ENCODE data around the gene SDCCAG8.

Gene SDCCAG8

GRCh38 chr1:243420016-243420945, 164.4 kb downstream of the SDCCAG8 start:
- ChIA-PET CTCF (interaction anchor here (0.6 kb wide), 1 partner anchor 53 kb away, joined by 5 read pairs; no protein-coding TSS in a partner anchor), POLR2A (no interaction called here)
- TF ChIP-seq NFRKB (IDR thresholded peaks at IDR 0.05) (no peak), FOXK2 (IDR thresholded peaks at IDR 0.05) (no peak), HDGF (IDR thresholded peaks at IDR 0.05; ENCODE audit: borderline replicate concordance) (no peak), BHLHE40 (IDR thresholded peaks at IDR 0.05; ENCODE audit: borderline replicate concordance) (no peak), CTBP1 (IDR thresholded peaks at IDR 0.05; ENCODE audit: borderline replicate concordance) (no peak), SUZ12 (IDR thresholded peaks at IDR 0.05) (no peak), ELF4 (IDR thresholded peaks at IDR 0.05) (no peak), PKNOX1 (IDR thresholded peaks at IDR 0.05) (no peak), ARNT (IDR thresholded peaks at IDR 0.05) (no peak), FOXA1 (IDR thresholded peaks at IDR 0.05) (no peak)
- DNase-seq (ENCODE audit: extremely low spot score): no peak

DNA sequence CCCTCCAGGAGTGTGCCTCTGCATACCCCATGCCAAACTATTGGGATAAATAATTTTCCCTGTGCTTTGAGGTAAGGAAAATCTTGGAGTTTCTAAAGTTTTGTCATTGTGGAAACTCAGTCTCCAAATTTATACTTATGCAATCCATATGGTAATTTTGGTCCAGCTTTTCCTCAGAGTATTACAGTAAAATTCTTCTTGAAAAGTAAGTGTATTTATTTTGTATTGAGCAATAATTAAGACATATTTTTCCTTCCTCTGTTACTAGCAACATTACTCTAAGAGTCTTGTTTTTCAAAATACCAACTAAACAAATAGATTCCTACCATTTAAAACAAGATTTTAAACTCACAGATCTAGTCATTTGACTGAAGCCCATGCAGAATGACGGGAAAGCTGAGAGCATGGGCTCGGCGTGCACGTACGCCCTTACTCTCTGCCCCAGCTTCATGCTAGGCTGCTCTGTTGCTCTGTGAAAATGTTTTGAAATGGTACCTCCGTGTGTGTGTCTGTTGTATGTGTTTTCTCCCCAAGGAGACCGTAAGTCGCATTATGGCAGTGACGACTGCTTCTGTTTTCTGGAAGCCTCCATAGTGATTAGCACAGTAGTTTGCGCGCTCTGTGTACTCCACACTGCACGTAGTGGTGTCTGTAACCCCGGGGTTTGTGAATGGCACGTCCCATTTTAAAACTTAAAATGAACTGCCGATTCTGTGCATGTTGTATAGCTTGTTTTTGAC, 165.3 kb downstream of the SDCCAG8 start:
- TF ChIP-seq LEF1 (IDR thresholded peaks at IDR 0.05; ENCODE audit: borderline replicate concordance) (no peak), ARNT (IDR thresholded peaks at IDR 0.05) (no peak), FOXA1 (IDR thresholded peaks at IDR 0.05) (no peak), L3MBTL2 (conservative IDR thresholded peaks at IDR 0.05) (no peak), ZNF384 (IDR thresholded peaks at IDR 0.05) (no peak), BHLHE40 (IDR thresholded peaks at IDR 0.05; ENCODE audit: borderline replicate concordance) (no peak), TARDBP (IDR thresholded peaks at IDR 0.05) (no peak), HDGF (IDR thresholded peaks at IDR 0.05; ENCODE audit: borderline replicate concordance) (no peak), PKNOX1 (IDR thresholded peaks at IDR 0.05) (no peak), FOXM1 (IDR thresholded peaks at IDR 0.05; ENCODE audit: borderline replicate concordance) (no peak), FOXK2 (IDR thresholded peaks at IDR 0.05) (no peak)
- ChIA-PET CTCF (no interaction called here), POLR2A (no interaction called here)
- DNase-seq (ENCODE audit: extremely low spot score): no peak

DNA sequence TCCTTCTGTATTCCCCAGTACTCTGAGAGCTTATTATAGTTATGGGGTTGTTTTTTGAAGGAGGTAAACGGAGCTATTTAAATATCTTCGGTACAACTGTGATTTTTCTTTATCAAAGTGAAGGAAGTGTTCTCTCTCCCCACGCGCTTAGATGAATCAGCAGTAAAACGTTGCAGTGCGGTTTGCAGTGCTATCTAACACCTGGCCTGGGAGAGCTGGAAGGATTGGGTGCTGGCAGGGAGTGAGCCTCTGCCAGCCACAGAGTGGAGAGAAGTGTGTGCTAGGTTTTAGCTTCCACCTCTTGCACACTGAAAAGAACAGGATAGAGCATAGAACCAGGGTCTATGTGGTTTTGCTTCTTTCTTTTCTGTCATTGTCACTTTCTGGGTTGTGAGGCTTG, 165.9 kb downstream of the SDCCAG8 start:
- peak; percentile 49 for DNase-seq (ENCODE audit: extremely low spot score)
- CTCF ChIA-PET: no interaction called here

DNA sequence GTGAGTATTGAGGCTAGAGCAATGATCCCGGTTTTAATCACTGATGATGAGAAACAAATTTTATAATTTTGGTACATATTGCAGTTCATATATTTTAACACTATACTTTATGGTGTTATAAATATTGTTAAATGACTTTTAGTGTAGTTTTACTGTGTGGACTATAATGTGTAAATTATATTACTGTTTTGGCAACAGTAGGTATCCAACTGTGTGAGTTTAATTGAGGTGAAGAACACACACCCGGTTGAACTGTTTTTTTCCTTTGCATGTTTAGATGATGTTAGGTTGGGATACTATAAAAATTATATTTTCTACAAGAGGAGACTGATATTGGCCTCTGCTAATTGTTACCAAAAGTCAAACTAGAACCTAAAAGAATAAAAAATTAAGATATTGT, 166.5 kb downstream of the SDCCAG8 start:
- ChIA-PET POLR2A (no interaction called here), CTCF (no interaction called here)
- 0 out of 2 replicates have a peak, but pooled peaks have one; percentile 30 for TF ChIP-seq PKNOX1 (IDR thresholded peaks at IDR 0.05)
- TF ChIP-seq TARDBP (IDR thresholded peaks at IDR 0.05): no peak
- DNase-seq (ENCODE audit: extremely low spot score): no peak

More for the DNA sequence above, 165.9 kb downstream of the SDCCAG8 start:
- POLR2A ChIA-PET: no interaction called here
- no peak for TF ChIP-seq HDGF (IDR thresholded peaks at IDR 0.05; ENCODE audit: borderline replicate concordance)
- no peak for TF ChIP-seq LEF1 (IDR thresholded peaks at IDR 0.05; ENCODE audit: borderline replicate concordance)
- TF ChIP-seq SUZ12 (IDR thresholded peaks at IDR 0.05): no peak
- TF ChIP-seq FOXA1 (IDR thresholded peaks at IDR 0.05): no peak
- no peak for TF ChIP-seq SP1 (IDR thresholded peaks at IDR 0.05)
- TF ChIP-seq ARNT (IDR thresholded peaks at IDR 0.05): no peak
- no peak for TF ChIP-seq L3MBTL2 (conservative IDR thresholded peaks at IDR 0.05)
- TF ChIP-seq ELF4 (IDR thresholded peaks at IDR 0.05): no peak
- no peak for TF ChIP-seq FOXK2 (IDR thresholded peaks at IDR 0.05)
- no peak for TF ChIP-seq ZNF384 (IDR thresholded peaks at IDR 0.05)

GRCh38 chr1:243428084-243428483, 172.2 kb downstream of the SDCCAG8 start:
- no peak for DNase-seq (ENCODE audit: extremely low spot score)
- ChIA-PET CTCF (interaction anchor here (0.6 kb wide), 1 partner anchor 1334 kb away, joined by 4 read pairs; no protein-coding TSS in a partner anchor), POLR2A (no interaction called here)
- TF ChIP-seq ELF4 (IDR thresholded peaks at IDR 0.05): no peak
- peak; percentile 68; the same call in 1 of the 2 replicates for TF ChIP-seq PKNOX1 (IDR thresholded peaks at IDR 0.05)
